ENCODE results near the gene PRIM2.
"Not testable (repeated sequence)": the region's sequence is repeated elsewhere in the genome, so short reads cannot be mapped to it uniquely, and the experiment has no call there.

PRIM2 gene

DNA sequence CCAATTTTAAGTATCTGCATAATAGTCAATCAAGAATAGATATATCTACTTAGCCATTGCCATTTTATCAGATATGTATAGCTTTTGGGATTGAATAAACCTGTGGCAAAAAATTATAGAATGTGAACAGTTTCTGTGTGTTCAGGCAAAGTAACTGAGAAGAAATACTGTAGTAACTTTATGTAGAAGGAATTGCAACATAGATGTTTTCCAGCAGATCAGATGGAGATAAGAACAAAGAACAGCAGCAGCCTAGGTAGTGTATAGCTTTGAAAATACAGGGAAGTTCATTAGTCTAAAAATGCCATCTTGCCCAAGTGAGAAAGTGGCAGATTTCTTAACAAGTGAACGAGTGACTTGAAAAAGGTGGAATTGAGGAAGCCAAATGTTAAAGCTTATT, 197.7 kb downstream of the PRIM2 start:
- ATAC-seq: not testable (repeated sequence)

DNA sequence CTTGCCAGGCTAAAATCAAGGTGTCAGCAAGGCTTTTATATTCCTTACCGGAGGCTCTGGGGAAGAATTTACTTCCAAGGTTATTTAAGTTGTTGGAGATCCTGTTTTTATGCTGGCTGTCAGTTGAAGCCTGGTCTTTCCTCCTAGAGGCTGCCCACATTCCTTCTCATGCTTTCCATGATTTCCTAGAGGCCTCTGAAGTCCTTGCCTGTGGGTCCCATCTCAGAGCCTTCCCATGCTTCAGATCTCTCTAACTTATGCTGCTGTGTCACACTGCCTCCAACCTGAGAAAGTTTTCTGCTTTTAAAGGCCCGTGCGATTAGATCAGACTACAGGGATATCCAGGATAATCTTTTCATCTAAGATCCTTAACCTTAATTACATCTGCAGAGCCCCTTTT, 198.4 kb downstream of the PRIM2 start:
- peak; percentile 57 for ATAC-seq

DNA sequence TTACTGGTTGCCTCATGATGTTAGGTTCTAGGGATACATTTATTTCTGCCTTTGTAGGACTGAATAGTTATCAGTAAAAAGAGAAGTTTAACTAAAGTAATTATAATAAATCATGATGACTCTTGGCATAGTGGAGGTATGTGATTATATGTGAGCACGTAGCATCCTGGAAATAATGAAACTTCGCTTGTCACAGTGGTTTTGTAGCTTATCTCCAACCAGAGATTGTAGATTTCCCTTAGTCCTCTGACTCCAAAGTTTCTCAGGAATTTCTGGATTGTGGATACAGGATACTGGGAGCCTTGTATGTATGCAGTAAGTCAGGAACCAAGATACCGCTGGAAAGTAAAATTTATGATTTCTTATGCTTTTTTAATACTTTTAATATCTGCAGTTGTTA, 199.3 kb downstream of the PRIM2 start:
- not testable (repeated sequence) for ATAC-seq

DNA sequence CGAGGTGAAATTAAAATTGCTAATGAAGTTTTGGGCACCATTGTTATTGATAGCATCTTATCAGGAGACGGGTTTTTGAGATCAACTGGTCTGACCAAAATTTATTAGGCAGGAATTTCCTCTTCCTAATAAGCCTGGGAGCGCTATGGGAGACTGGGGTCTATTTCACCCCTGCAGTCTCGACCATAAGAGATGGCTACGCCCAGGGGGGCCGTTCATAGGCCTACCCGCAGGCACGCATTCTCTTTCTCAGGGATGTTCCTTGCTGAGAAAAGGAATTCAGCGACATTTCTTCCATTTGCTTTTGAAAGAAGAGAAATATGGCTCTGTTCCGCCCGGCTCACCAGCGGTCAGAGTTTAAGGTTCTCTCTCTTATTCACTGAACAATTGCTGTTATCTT, 201.8 kb downstream of the PRIM2 start:
- not testable (repeated sequence) for ATAC-seq

DNA sequence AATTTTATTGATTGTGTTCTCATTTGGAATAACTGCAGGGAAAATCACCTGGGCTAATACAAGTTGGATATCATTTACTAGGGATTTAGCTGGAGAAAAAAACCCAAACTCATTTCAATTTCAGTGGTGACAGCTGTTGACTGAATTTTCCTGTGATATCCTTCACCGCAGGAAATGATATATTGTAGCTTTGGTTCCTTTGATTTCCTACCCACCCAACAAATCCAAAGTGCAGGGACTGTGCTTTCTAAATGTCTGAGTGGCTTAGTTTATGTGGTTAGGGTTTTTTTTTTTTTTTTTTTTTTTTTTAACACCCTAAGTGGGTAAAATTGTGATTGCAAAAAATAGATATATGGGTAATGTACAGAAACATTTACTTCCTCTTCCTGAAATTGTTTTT, 203.7 kb downstream of the PRIM2 start:
- ATAC-seq: not testable (repeated sequence)

DNA sequence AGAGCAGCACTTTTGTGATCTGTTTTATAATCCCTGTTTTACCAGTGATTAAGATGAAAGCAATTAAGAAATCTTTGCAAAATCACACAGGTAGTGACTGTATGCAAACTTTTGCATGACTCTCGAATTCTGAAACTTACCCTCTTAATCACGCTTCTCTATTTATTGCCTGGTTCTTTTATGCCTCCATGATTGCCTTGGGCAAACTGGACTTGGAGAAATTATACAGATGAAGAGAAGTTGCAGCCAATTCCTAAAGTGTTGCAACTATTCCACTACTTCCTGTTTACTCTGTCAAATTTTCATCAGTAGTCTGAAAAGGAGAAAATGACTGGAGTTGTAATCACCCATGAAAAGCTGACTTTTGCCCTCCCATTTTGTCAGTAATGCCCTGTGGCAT, 205.8 kb downstream of the PRIM2 start:
- ATAC-seq: not testable (repeated sequence)

DNA sequence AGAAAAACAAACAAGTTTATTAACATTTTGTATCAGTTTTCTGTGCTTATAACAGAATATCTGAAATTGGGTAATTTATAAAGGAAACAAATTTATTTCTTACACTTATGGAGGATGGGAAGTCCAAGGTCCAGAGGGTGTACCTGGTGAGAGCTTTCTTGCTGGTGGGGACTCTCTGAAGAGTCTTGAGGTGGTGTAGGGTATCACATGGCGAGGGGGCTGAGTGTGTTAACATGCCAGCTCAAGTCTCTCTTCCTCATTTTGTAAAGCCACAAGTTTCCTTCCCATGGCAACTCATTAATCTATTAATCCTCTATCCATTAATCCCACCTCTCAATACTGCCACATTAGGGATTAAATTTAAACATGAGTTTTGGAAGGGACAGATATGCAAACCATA, 212.3 kb downstream of the PRIM2 start:
- not testable (repeated sequence) for ATAC-seq

DNA sequence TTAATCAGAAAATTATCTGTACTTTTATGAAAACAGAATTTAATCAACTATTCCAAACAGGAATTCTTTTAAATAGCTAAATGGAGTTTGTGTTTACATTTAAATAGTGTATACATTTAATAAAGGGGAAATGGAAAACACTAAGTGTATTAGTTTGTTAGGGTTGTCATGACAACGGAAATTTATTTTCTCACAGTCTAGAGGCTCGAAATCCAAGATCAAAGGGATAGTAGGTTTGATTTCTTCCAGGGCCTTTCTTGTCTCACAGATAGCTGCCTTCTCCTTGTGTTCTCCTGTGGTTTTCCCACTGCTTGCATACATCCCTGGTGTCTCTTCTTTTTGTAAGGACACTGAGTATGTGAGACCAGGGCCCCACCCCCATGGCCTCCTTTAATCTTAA, 215.2 kb downstream of the PRIM2 start:
- not testable (repeated sequence) for ATAC-seq

DNA sequence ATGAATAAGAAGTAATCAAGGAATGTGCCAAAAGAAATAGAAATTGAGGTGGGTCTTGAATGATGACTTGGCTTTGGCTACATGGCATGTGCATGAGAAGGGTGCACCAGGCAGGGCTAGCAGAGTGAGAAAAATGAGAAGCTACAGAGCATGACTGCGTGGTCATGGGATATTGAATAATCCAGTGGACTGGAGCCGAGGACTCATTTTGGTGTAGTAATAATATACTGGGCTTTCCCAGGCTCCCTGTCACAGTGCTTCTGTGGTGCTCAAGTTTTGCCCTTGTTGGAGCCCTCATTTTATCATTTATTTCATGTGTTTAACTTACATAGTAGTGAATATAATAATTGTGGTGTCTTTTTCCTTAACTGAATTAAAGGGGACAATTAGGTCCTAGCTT, 217.7 kb downstream of the PRIM2 start:
- not testable (repeated sequence) for ATAC-seq

DNA sequence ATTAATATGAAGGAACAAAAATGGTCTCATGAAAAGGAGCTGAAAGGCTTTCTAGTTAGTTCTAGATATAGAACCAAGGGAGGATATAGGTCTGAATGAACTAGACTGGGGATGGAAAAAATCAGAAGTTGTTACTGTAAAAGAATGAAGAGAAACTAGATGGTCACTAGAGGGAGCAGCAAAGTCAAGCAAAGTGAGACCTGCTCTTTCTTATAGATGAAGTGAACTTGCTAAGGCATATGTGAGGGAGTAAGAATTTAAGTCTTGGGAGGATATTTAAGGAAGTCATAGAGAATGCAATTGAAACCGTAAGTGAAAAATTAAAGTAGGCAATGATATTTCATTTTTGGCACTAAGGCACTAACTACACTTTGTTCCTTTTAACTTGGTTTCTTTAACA, 218.6 kb downstream of the PRIM2 start:
- TF ChIP-seq ZNF70 (CRISPR knock-in tag; IDR thresholded peaks at IDR 0.05): peak; percentile 69

DNA sequence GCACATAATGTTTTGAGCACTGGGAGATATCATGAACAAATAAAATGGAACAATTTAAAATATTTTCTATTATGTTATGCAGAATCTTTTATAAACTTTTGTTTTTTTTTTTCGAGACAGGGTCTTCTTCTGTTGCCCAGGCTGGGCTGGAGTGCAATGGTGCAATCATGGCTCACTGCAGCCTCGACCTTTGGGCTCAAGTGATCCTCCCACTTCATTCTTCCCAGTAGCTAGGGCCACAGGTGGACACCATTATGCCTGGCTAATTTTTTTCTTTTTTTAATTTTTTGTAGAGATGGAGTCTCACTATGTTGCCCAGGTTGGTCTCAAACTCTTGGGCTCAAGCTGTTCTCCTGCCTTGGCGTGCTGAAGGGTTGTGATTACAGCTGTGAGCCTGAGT, 220.5 kb downstream of the PRIM2 start:
- not testable (repeated sequence) for ATAC-seq

More for the DNA sequence above, 218.6 kb downstream of the PRIM2 start:
- peak; percentile 93 for ATAC-seq

DNA sequence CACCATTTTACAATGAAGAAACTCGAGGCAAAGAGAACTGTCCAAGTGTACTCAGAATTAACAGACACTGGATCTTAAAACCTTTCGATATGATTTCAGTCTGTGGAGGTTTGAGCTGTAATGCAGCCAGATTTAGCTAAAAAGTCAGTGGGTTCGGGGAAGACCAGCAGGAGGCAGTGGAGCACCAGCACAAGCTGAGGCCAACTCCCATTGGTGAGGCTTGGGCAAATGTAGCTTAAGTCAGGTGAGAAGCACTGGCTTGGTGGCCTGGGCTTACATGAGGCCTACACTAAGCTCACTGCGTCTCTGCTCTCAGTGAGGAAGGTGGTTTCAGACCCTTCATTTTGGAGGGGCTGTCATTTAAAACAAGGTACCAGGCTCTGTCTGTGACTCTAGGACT, 234.5 kb downstream of the PRIM2 start:
- ATAC-seq: not testable (repeated sequence)

DNA sequence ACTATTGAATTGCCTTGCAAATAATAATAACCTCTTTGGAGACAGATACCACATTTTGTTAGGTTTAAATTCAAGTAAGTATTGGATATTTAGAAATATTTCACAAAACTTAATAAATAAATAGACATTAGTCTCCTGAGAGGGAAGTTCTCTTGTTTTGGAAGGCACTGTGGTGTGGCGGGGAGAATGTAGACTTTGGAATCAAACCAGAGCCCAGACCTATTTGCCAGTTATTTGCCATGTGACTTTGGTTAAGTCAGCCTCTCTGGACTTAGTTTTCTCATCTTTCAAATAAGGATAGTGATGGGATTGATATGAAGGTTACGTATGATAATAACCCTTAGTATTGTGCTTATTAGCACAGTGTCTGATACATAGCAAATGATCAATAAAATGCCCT, 240.4 kb downstream of the PRIM2 start:
- ATAC-seq: not testable (repeated sequence)

DNA sequence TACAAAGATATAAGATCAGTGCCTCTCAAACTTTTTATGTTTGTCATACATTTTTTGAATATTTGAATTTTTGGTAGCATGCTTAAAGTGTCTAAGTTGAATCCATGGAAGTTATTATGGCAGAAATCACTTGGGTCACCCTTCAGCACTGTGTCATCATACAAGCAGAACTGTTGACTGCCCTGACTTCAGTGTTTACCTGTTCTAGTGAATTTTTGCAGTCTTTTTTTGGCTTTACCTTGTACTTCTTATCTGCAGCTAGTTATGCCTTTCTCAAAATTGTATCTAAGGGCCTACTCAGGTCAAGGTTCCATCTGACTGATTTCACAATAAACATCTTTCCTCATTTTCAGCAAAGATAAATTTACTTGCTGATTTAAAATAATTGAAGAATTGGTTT, 241.7 kb downstream of the PRIM2 start:
- ATAC-seq: not testable (repeated sequence)

DNA sequence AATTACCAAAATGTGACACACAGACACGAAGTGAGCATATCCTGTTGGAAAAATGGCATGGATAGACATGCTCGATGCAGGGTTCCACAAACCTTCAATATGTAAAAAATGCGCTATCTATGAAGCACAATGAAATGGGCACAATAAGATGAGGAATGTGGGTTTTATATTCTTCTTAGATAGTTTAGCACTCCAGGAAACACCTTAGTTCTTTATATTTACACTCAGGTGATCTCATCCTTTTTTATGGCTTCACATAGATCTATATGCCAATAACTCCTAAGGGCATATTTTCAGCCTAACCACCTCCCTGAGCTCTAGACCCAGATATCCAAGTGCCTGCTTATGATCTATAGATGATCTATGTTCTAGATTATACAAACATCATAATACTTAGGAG, 244.8 kb downstream of the PRIM2 start:
- not testable (repeated sequence) for ATAC-seq

DNA sequence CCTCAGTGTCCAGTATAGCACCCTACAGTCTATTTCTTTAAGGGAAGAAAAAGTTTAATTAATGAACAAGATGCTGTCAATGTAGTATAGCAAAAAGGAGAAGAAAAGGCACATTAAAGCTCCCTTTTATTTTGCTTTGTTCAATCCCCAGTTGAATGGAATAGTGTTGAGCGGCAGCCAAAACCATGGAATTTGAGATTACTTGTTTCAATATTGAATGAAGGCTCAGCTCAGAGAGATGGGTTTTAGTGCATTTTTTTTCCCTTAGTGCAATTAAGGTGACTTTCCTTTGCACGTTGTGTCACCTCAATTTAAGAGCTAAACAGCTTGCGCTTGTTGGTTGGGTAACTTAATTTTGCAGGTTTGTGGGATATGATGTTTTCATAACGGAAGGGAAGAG, 254.7 kb downstream of the PRIM2 start:
- ATAC-seq: not testable (repeated sequence)

DNA sequence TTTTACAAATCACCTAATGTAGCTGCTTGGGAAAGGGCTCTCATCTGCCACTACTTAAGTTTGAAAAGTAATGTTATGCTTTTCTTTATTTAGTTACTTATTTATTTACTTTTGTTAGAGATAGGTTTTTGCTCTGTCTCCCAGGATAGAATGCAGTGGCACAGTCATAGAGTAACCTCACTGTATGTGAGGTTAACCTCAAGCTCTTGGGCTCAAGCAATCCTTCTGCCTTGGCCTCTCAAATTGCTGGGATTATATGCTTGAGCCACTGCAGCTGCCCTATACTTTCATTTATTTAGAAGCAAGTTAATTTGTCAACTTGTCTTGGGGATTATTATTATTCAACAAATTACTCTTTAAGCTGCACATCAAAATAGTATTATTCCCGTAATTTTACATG, 255.4 kb downstream of the PRIM2 start:
- not testable (repeated sequence) for ATAC-seq

DNA sequence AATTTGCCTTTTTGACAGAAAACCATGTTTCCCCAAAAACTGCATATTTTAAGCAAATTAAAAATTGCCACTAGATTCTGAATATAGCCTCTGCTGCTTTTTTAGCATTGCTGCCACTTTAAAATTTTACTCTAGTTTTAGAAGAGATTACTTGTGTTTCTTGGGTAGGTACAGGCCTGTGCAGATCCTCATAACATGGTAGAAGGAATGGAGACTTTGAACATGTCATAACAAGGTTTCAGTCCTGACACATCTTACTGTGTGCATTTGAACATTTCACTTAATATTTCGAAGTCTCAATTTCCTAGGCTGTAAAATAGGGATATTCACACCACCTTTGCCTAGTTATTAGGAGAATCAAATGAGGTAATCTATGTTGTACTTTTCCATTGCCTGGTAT, 259.6 kb downstream of the PRIM2 start:
- ATAC-seq: not testable (repeated sequence)

DNA sequence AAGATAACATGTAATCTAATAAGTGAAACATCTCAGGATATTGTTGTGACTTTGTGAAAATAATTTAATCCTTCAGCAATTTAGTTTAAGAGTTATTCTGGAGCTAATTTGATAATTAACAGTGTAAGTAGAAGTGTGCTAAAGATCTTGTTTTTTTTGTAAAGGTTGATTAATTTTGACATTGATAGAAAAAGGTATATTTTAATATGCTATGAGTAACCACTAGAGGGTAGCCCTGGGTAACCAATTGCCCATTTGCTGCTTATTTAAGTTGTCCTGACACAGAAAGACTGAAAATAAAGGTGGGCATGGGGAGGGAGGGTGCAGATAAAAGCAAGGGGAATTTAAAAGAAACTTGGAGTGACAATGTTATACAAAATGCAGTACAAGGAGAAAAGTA, 262.1 kb downstream of the PRIM2 start:
- ATAC-seq: peak; percentile 70
- peak; percentile 55 for TF ChIP-seq ISL1 (CRISPR knock-in tag; IDR thresholded peaks at IDR 0.05)

DNA sequence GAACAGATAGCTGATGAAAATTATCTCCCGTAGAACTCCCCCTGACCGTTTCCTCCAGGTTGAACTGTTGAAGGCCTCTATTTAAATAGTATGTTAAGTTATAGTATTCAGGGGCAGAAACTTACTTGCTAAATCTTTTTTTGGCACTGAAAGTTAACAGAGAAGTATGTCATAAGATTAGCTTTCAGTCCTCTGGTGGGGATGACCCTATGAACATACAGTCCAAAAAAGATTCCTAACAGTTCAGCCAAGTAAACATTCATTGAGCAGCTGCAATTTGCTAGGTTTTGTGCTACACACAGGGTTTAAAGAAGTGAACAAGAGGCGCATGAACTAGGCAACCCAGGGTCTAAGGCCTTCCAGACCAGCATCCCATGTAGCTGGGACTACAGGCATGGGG, 264.2 kb downstream of the PRIM2 start:
- ATAC-seq: not testable (repeated sequence)

DNA sequence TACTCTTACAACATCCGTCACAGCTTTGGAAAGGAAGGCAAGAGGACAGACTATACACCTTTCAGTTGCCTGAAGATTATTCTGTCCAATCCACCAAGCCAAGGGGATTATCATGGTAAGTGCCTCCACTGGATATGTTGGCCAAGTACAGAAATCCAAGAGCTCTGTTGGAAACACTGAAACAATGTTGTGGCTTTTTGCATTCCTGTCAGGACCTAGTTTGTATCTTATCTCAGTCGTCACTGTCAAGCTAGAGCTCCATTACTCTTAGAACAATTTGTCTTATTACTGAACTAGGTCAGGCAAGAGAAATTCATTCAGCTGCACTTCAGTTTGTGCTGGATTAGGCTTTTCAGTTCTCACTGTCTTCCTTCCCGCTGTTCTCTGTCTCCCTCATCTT, 283.7 kb downstream of the PRIM2 start:
- ATAC-seq: peak; percentile 65

DNA sequence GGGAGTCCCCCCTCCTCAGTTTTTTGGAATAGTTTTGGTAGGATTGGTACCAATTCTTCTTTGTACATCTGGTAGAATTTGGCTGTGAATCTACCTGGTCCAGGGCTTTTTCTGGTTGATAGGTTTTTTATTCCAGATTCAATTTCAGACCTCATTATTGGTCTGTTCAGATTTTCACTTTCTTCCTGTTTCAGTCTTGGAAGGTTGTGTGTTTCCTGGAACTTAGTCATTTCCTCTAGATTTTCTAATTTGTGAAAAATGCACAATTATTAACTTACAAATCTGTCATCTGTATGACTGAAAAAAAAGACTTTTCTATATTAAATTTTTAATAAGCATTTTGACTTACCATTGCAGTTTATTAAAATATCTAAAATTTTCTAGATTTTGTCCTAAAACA, 287.9 kb downstream of the PRIM2 start:
- not testable (repeated sequence) for ATAC-seq

DNA sequence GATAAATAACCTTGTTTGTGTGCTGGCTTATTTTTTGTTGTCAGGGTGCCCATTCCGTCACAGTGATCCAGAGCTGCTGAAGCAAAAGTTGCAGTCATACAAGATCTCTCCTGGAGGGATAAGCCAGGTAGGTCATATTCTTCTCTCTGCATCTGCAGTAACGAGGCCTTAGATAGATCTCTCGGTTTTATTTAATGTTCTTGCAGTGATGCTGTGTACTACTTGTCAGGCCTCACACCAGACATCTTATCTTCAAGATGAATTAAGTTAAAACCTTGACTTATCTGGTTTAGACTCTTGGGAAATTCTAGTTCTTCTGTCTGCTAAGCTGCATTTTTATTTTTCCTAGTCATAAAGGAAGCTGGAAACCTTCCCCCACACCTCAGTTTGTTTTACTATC, 288.9 kb downstream of the PRIM2 start:
- not testable (repeated sequence) for ATAC-seq

DNA sequence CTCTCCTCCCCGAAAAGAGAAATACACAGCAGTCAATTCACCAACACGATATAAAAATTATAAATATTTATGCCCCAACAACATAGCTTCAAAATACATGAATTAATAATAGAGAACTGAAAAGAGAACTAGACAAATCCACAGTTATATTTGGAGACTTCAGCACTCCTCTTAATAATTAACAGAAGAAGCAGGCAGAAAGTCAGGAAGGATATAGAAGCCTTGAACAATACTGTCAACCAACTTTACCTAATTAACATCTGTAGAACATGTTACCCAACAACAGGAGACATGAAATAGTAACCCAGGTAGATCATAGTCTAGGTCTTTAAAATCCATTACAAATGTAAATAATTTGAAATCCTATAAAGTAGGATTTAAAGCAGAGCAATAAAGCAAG, 293.2 kb downstream of the PRIM2 start:
- ATAC-seq: not testable (repeated sequence)

DNA sequence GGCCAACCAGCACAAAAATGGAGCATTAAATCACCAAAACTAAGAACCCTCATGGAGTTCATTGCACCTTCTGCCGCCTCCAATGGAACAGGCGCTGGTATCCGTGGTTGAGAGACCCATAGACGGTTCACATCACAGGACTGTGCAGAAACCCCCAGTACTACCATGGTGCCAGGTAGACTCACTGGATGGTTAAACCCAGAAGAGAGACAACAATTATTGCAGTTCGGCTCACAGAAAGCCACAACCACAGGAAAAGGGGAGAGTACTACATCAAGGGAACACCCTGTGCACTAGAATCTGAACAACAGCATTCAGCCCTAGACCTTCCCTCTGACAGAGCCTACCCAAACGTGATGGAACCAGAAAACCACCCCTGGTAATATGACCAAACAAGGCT, 301.5 kb downstream of the PRIM2 start:
- not testable (repeated sequence) for ATAC-seq
